ENCODE results near the gene PRAC1. TPM values are rescaled to one million over a fixed set of nuclear protein-coding genes. Genes with fewer than 3 reads are reported as not detected.

Gene PRAC1
- total RNA-seq, 3 donors from 2014 or later (not counting 1 experiment from before 2014, with no cell fraction given) = not detected

- TF ChIP-seq, protein P1, sequence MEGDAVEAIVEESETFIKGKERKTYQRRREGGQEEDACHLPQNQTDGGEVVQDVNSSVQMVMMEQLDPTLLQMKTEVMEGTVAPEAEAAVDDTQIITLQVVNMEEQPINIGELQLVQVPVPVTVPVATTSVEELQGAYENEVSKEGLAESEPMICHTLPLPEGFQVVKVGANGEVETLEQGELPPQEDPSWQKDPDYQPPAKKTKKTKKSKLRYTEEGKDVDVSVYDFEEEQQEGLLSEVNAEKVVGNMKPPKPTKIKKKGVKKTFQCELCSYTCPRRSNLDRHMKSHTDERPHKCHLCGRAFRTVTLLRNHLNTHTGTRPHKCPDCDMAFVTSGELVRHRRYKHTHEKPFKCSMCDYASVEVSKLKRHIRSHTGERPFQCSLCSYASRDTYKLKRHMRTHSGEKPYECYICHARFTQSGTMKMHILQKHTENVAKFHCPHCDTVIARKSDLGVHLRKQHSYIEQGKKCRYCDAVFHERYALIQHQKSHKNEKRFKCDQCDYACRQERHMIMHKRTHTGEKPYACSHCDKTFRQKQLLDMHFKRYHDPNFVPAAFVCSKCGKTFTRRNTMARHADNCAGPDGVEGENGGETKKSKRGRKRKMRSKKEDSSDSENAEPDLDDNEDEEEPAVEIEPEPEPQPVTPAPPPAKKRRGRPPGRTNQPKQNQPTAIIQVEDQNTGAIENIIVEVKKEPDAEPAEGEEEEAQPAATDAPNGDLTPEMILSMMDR (IDR thresholded peaks at IDR 0.05) = no peak
- peaks cover 11 to 17% of the 10 kb centered on the region in 2 donors for H3K4me1 Mint-ChIP-seq
- Histone ChIP-seq H3K4me3 (ENCODE audit: low read length) (no peak overlapping the region), H3K27ac (ENCODE audit: low read length) (no peak overlapping the region), H3K4me1 (ENCODE audit: control insufficient read depth, insufficient read depth, low read length) (peaks cover 11% of the 10 kb centered on the region), H3K9me3 (ENCODE audit: control insufficient read depth, insufficient read depth, low read length) (peaks cover 4% of the 10 kb centered on the region), H3K36me3 (ENCODE audit: control insufficient read depth, insufficient read depth, low read length) (no peaks in the 10 kb centered on the region), H3K27me3 (ENCODE audit: control insufficient read depth, insufficient read depth, low read length) (peaks cover 77% of the 10 kb centered on the region)
- ATAC-seq (no peak), DNase-seq (no peak)
- no peaks in the 10 kb centered on the region for H3K36me3 Mint-ChIP-seq
- intact Hi-C loops (cut with micrococcal nuclease) = no loop called here
- H3K27me3 Mint-ChIP-seq (ENCODE audit: low read depth in 2 of 2) = peaks cover 69 to 82% of the 10 kb centered on the region in 2 donors
- no peak overlapping the region for H3K27ac Mint-ChIP-seq
- no peak overlapping the region for H3K4me3 Mint-ChIP-seq
- H3K9me3 Mint-ChIP-seq = no peaks in the 10 kb centered on the region
- 18% methylated on average over 9 of the region's 12 CpGs for WGBS (ENCODE audit: insufficient coverage)
These were observed 23.3 kb upstream of the PRAC1 start for GRCh38 chr17:48745381-48746275.

DNA sequence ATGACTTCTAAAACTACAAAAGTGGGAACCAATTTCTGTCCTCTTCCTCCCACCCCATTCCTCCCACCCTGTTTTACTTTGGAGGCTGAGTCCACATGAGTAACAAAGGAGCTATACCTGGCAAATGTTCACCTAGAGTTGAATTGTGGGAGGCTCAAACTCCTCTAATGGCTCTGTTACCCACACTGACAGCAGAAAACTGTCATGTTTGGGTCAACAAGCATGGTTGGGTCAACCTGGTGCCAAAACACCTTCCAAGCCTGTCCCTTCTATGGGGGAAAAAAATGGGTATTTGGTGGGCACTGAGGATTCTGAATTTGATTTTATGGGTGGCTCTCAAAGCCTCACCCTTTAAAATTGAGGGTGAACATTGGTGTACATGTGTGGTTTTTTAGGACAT lies 18.2 kb upstream of the PRAC1 start:
- TF ChIP-seq, protein P1 (IDR thresholded peaks at IDR 0.05) = no peak
- Histone ChIP-seq H3K9me3 (ENCODE audit: control insufficient read depth, insufficient read depth, low read length) (no peaks in the 10 kb centered on the region), H3K36me3 (ENCODE audit: control insufficient read depth, insufficient read depth, low read length) (no peaks in the 10 kb centered on the region), H3K27ac (ENCODE audit: low read length) (no peak overlapping the region), H3K4me3 (ENCODE audit: low read length) (no peak overlapping the region), H3K4me1 (ENCODE audit: control insufficient read depth, insufficient read depth, low read length) (peaks cover 11% of the 10 kb centered on the region), H3K27me3 (ENCODE audit: control insufficient read depth, insufficient read depth, low read length) (peaks cover 65% of the 10 kb centered on the region)
- H3K4me1 Mint-ChIP-seq = peaks cover 0 to 9% of the 10 kb centered on the region in 2 donors
- no peak overlapping the region for H3K27ac Mint-ChIP-seq
- intact Hi-C loops (cut with micrococcal nuclease) = no loop called here
- ATAC-seq (no peak), DNase-seq (no peak)
- H3K4me3 Mint-ChIP-seq = no peak overlapping the region
- peaks cover 82 to 83% of the 10 kb centered on the region in 2 donors for H3K27me3 Mint-ChIP-seq (ENCODE audit: low read depth in 2 of 2)
- no peaks in the 10 kb centered on the region for H3K9me3 Mint-ChIP-seq
- no peaks in the 10 kb centered on the region for H3K36me3 Mint-ChIP-seq

GRCh38 chr17:48738803-48739526 lies 16.6 kb upstream of the PRAC1 start:
- H3K9me3 ChIP-seq (ENCODE audit: control insufficient read depth, insufficient read depth, low read length) = no peaks in the 10 kb centered on the region
- Mint-ChIP-seq H3K9me3 (no peaks in the 10 kb centered on the region), H3K27me3 (ENCODE audit: low read depth in 2 of 2) (peaks cover 82 to 84% of the 10 kb centered on the region in 2 donors), H3K36me3 (no peaks in the 10 kb centered on the region), H3K4me3 (peak overlapping the region; percentile 28), H3K4me1 (peaks cover 0 to 7% of the 10 kb centered on the region in 2 donors), H3K27ac (no peak overlapping the region)
- ATAC-seq (peak in 1 of 3 donors; percentile 35), DNase-seq (peak in 1 of 2 donors; percentile 34)
- no peaks in the 10 kb centered on the region for H3K36me3 ChIP-seq (ENCODE audit: control insufficient read depth, insufficient read depth, low read length)
- no peak overlapping the region for H3K4me3 ChIP-seq (ENCODE audit: low read length)
- no peak overlapping the region for H3K27ac ChIP-seq (ENCODE audit: low read length)
- H3K4me1 ChIP-seq (ENCODE audit: control insufficient read depth, insufficient read depth, low read length) = peaks cover 11% of the 10 kb centered on the region
- 7% methylated on average over 35 of the region's 37 CpGs for WGBS (ENCODE audit: insufficient coverage)
- peaks cover 65% of the 10 kb centered on the region for H3K27me3 ChIP-seq (ENCODE audit: control insufficient read depth, insufficient read depth, low read length)
- TF ChIP-seq, protein P1 (IDR thresholded peaks at IDR 0.05) = no peak
- intact Hi-C loops (cut with micrococcal nuclease) = no loop called here
